PC-3 (cell line): ENCODE data around the gene MYADM. TPM values are rescaled to one million over a fixed set of nuclear protein-coding genes. Genes with fewer than 3 reads are reported as not detected.

Source experiments
- total RNA-seq: library from RNA; depleted of rRNA; stranded (reverse); fragments of >200 nt; gene quantifications from 2 replicates; pipeline ENCODE4 v1.2.3, GENCODE V29; 2014; rRNA removed

Gene MYADM
- total RNA-seq, 1 experiment from 2014 or later = 63.5 TPM

Other genes with a start within 250 kb of the MYADM start
- not detected in 2 replicates for gene DPRX, start 235.9 kb upstream of the MYADM start, total RNA-seq
- gene NLRP12, start 43.6 kb upstream of the MYADM start, total RNA-seq = 0.12 TPM in 1 of 2 replicates, not detected in the other
- 1.5 TPM in 1 of 2 replicates, not detected in the other for gene PRKCG, start 14.3 kb downstream of the MYADM start, total RNA-seq
- gene CACNG7, start 41.4 kb downstream of the MYADM start, total RNA-seq = not detected in 2 replicates
- gene CACNG8, start 95.1 kb downstream of the MYADM start, total RNA-seq = 0.15 and 0.23 TPM in 2 replicates
- gene CACNG6, start 123.8 kb downstream of the MYADM start, total RNA-seq = 1.8 TPM in 1 of 2 replicates, not detected in the other
- gene VSTM1, start 196.0 kb downstream of the MYADM start, total RNA-seq = not detected in 2 replicates
- gene TARM1, start 213.5 kb downstream of the MYADM start, total RNA-seq = not detected in 2 replicates
- gene OSCAR, start 232.9 kb downstream of the MYADM start, total RNA-seq = 0.46 TPM in 1 of 2 replicates, not detected in the other
- gene NDUFA3, start 235.0 kb downstream of the MYADM start, total RNA-seq = 91.6 and 138 TPM in 2 replicates
- 55.4 and 74.2 TPM in 2 replicates for gene TFPT, start 247.8 kb downstream of the MYADM start, total RNA-seq
- 170 and 196 TPM in 2 replicates for gene PRPF31, start 247.9 kb downstream of the MYADM start, total RNA-seq